ENCODE measurements around the gene CEACAM20.
"Not testable (repeated sequence)": the region's sequence is repeated elsewhere in the genome, so short reads cannot be mapped to it uniquely, and the experiment has no call there.

CEACAM20 gene

GRCh38 chr19:44499559-44499958, 29.9 kb downstream of the CEACAM20 start:
- TF ChIP-seq, protein P1, sequence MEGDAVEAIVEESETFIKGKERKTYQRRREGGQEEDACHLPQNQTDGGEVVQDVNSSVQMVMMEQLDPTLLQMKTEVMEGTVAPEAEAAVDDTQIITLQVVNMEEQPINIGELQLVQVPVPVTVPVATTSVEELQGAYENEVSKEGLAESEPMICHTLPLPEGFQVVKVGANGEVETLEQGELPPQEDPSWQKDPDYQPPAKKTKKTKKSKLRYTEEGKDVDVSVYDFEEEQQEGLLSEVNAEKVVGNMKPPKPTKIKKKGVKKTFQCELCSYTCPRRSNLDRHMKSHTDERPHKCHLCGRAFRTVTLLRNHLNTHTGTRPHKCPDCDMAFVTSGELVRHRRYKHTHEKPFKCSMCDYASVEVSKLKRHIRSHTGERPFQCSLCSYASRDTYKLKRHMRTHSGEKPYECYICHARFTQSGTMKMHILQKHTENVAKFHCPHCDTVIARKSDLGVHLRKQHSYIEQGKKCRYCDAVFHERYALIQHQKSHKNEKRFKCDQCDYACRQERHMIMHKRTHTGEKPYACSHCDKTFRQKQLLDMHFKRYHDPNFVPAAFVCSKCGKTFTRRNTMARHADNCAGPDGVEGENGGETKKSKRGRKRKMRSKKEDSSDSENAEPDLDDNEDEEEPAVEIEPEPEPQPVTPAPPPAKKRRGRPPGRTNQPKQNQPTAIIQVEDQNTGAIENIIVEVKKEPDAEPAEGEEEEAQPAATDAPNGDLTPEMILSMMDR (IDR thresholded peaks at IDR 0.05), result no peak

GRCh38 chr19:44498988-44499387, 30.5 kb downstream of the CEACAM20 start:
- H3K36me3 Mint-ChIP-seq (ENCODE audit: low read depth), result peaks cover 68% of the 10 kb centered on the region
- no peak overlapping the region for H3K27ac Mint-ChIP-seq
- TF ChIP-seq, protein P1 (IDR thresholded peaks at IDR 0.05), result no peak
- peaks cover 11% of the 10 kb centered on the region for H3K4me1 Mint-ChIP-seq
- peak overlapping the region; percentile 95 for H3K4me3 Mint-ChIP-seq
- DNase-seq, result no peak
- H3K9me3 Mint-ChIP-seq, result peaks cover 89% of the 10 kb centered on the region
- peaks cover 18% of the 10 kb centered on the region for H3K27me3 Mint-ChIP-seq (ENCODE audit: low read depth, poor library complexity)

More at GRCh38 chr19:44499559-44499958, 29.9 kb downstream of the CEACAM20 start:
- Mint-ChIP-seq H3K36me3 (ENCODE audit: low read depth) (peaks cover 63% of the 10 kb centered on the region), H3K9me3 (peaks cover 86% of the 10 kb centered on the region), H3K27me3 (ENCODE audit: low read depth, poor library complexity) (peaks cover 21% of the 10 kb centered on the region), H3K4me3 (peak overlapping the region; percentile 95), H3K4me1 (peaks cover 11% of the 10 kb centered on the region), H3K27ac (peak overlapping the region; percentile 69)
- no peak for DNase-seq

DNA sequence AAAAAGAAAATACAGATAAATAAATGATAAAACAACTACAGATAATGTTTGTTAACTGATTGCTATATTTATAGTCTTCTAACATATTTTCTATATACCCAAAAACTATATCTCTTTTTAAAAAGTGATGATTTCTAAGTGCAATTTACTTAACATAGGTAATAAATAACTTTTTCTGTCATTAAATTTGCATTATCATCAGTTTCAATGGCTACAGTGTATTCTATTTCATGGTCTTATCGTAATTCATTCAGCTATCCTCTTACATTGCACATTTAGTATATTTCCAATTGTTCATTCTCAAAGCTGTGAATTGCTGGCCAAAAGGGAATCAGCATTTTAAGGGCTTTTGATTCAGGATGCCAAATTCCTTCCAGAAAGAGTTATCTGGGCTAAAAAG, 32.8 kb downstream of the CEACAM20 start:
- peaks cover 2% of the 10 kb centered on the region for H3K27me3 Mint-ChIP-seq (ENCODE audit: low read depth, poor library complexity)
- no peak overlapping the region for H3K27ac Mint-ChIP-seq
- H3K4me1 Mint-ChIP-seq, result peaks cover 11% of the 10 kb centered on the region
- no peak for DNase-seq
- TF ChIP-seq, protein P1 (IDR thresholded peaks at IDR 0.05), result no peak
- peaks cover 91% of the 10 kb centered on the region for H3K36me3 Mint-ChIP-seq (ENCODE audit: low read depth)
- no peak overlapping the region for H3K4me3 Mint-ChIP-seq
- H3K9me3 Mint-ChIP-seq, result peaks cover 95% of the 10 kb centered on the region

- no peak for DNase-seq
- TF ChIP-seq, protein P1 (IDR thresholded peaks at IDR 0.05), result no peak
- no peaks in the 10 kb centered on the region for H3K4me1 Mint-ChIP-seq
- no peak overlapping the region for H3K4me3 Mint-ChIP-seq
- peaks cover 98% of the 10 kb centered on the region for H3K36me3 Mint-ChIP-seq (ENCODE audit: low read depth)
- peak overlapping the region; percentile 68 for H3K27ac Mint-ChIP-seq
- H3K27me3 Mint-ChIP-seq (ENCODE audit: low read depth, poor library complexity), result no peaks in the 10 kb centered on the region
- peaks cover 100% of the 10 kb centered on the region for H3K9me3 Mint-ChIP-seq
Measured at GRCh38 chr19:44476559-44477408, 52.7 kb downstream of the CEACAM20 start.

DNA sequence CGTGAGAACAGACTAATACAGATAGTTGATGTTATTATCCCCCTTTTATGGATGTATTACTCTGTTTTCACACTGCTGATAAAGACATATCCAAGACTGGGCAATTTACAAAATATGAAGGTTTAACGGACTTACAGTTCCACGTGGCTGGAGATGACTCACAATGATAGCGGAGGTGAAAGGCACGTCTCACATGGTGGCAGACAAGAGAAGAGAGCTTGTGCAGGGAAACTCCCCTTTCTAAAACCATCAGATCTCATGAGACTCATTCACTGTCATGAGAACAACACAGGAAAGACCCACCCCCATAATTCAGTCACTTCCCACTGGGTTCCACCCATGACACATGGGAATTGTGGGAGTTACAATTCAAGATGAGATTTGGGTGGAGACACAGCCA, 60.7 kb downstream of the CEACAM20 start:
- not testable (repeated sequence) for H3K4me3 Mint-ChIP-seq; H3K27me3 Mint-ChIP-seq (ENCODE audit: low read depth, poor library complexity); H3K27ac Mint-ChIP-seq; DNase-seq; H3K4me1 Mint-ChIP-seq
- peaks cover 92% of the 10 kb centered on the region for H3K9me3 Mint-ChIP-seq
- H3K36me3 Mint-ChIP-seq (ENCODE audit: low read depth), result peaks cover 22% of the 10 kb centered on the region

- not testable (repeated sequence) for H3K27ac Mint-ChIP-seq; DNase-seq; H3K36me3 Mint-ChIP-seq (ENCODE audit: low read depth); H3K27me3 Mint-ChIP-seq (ENCODE audit: low read depth, poor library complexity); H3K4me3 Mint-ChIP-seq; H3K4me1 Mint-ChIP-seq
- H3K9me3 Mint-ChIP-seq, result peaks cover 55% of the 10 kb centered on the region
Measured at GRCh38 chr19:44462600-44463286, 66.7 kb downstream of the CEACAM20 start.
